Measurements from ENCODE around the gene ZBED4. TPM values are rescaled to one million over a fixed set of nuclear protein-coding genes. Genes with fewer than 3 reads are reported as not detected.

The ZBED4 gene
- total RNA-seq, 2 donors from 2014 or later, result 10.4 to 11.2 TPM

GRCh38 chr22:49928555-49929210 lies 75.0 kb downstream of the ZBED4 start:
- no peak for TF ChIP-seq POLR2A (IDR thresholded peaks at IDR 0.05)
- no peak for TF ChIP-seq CTCF (IDR thresholded peaks at IDR 0.05)
- no peak for TF ChIP-seq POLR2AphosphoS5 (IDR thresholded peaks at IDR 0.05)
- no peaks in the 10 kb centered on the region for H3K36me3 ChIP-seq
- no peaks in the 10 kb centered on the region for H3K9me3 ChIP-seq
- DNase-seq (ENCODE audit: low spot score), result no peak
- H3K4me3 ChIP-seq, result peak overlapping the region in 1 of 2 donors; percentile 15
- no peaks in the 10 kb centered on the region for H3K27me3 ChIP-seq (replicated peaks; ENCODE audit: insufficient read depth)
- peaks cover 5% of the 10 kb centered on the region for H3K4me1 ChIP-seq (replicated peaks)
- intact Hi-C loops (cut with DNase I), result loop anchor here (5.0 kb wide), 1 partner anchor 39 kb away; no protein-coding TSS in a partner anchor
- H3K27ac ChIP-seq, result no peak overlapping the region
- WGBS, result 34% methylated on average over 38 of the region's 38 CpGs

GRCh38 chr22:49929211-49929979 lies 75.8 kb downstream of the ZBED4 start:
- Histone ChIP-seq H3K27me3 (replicated peaks; ENCODE audit: insufficient read depth) (no peaks in the 10 kb centered on the region), H3K27ac (no peak overlapping the region), H3K4me1 (replicated peaks) (peaks cover 6% of the 10 kb centered on the region), H3K4me3 (peak overlapping the region in 1 of 2 donors; percentile 15), H3K36me3 (no peaks in the 10 kb centered on the region), H3K9me3 (no peaks in the 10 kb centered on the region)
- WGBS, result 3% methylated on average over 63 of the region's 75 CpGs
- no peak for DNase-seq (ENCODE audit: low spot score)
- intact Hi-C loops (cut with DNase I), result loop anchor here (5.0 kb wide), 1 partner anchor 38 kb away; no protein-coding TSS in a partner anchor
- TF ChIP-seq CTCF (IDR thresholded peaks at IDR 0.05) (peak; percentile 89 to 99 (median 97)), POLR2AphosphoS5 (IDR thresholded peaks at IDR 0.05) (no peak), POLR2A (IDR thresholded peaks at IDR 0.05) (no peak)

- H3K9me3 ChIP-seq, result no peaks in the 10 kb centered on the region
- DNase-seq (ENCODE audit: low spot score), result no peak
- peak overlapping the region in 1 of 2 donors; percentile 77 for H3K27ac ChIP-seq
- no peak overlapping the region for H3K4me3 ChIP-seq
- H3K4me1 ChIP-seq (replicated peaks), result peaks cover 13% of the 10 kb centered on the region
- 71% methylated on average over 21 of the region's 21 CpGs for WGBS
- H3K27me3 ChIP-seq (replicated peaks; ENCODE audit: insufficient read depth), result no peaks in the 10 kb centered on the region
- H3K36me3 ChIP-seq, result no peaks in the 10 kb centered on the region
- TF ChIP-seq POLR2A (IDR thresholded peaks at IDR 0.05), result no peak
- no peak for TF ChIP-seq POLR2AphosphoS5 (IDR thresholded peaks at IDR 0.05)
- intact Hi-C loops (cut with DNase I), result loop anchor here (2.0 to 10.0 kb wide), 3 partner anchors 37 to 275 kb away; partner anchors contain the start of gene SELENOO
Observed at GRCh38 chr22:49929994-49930575, 76.4 kb downstream of the ZBED4 start.

GRCh38 chr22:49930596-49931412 lies 77.2 kb downstream of the ZBED4 start:
- peak; percentile 99 for TF ChIP-seq POLR2AphosphoS5 (IDR thresholded peaks at IDR 0.05)
- TF ChIP-seq POLR2A (IDR thresholded peaks at IDR 0.05), result peak; percentile 63
- peak; percentile 47 to 91 (median 80) for TF ChIP-seq CTCF (IDR thresholded peaks at IDR 0.05)
- no peaks in the 10 kb centered on the region for H3K27me3 ChIP-seq (replicated peaks; ENCODE audit: insufficient read depth)
- intact Hi-C loops (cut with DNase I), result loop anchor here (2.0 to 10.0 kb wide), 2 partner anchors 100 to 274 kb away; partner anchors contain the start of gene SELENOO
- peaks cover 13% of the 10 kb centered on the region for H3K4me1 ChIP-seq (replicated peaks)
- H3K9me3 ChIP-seq, result no peaks in the 10 kb centered on the region
- H3K4me3 ChIP-seq, result no peak overlapping the region
- peak; percentile 93 for DNase-seq (ENCODE audit: low spot score)
- no peaks in the 10 kb centered on the region for H3K36me3 ChIP-seq
- 59% methylated on average over 14 of the region's 14 CpGs for WGBS
- H3K27ac ChIP-seq, result peak overlapping the region; percentile 77 to 94
